Activated CD4-positive, alpha-beta T cell treated with anti-CD3 and anti-CD28 coated beads for 4 hours (primary cell): ENCODE data around the gene NDUFAF4.

Source experiments
- DNase-seq, 2 donors: peaks; one replicate each; pipeline ENCODE4 v3.0.0-alpha.2; 2020

Gene NDUFAF4

GRCh38 chr6:96897396-96898240 is at the start of gene NDUFAF4:
NDUFAF4 (minus strand) TSS chr6:96897891; CDS start chr6:96897801, 90 bp downstream.
- DNase-seq: peak; percentile 95 to 96

DNA sequence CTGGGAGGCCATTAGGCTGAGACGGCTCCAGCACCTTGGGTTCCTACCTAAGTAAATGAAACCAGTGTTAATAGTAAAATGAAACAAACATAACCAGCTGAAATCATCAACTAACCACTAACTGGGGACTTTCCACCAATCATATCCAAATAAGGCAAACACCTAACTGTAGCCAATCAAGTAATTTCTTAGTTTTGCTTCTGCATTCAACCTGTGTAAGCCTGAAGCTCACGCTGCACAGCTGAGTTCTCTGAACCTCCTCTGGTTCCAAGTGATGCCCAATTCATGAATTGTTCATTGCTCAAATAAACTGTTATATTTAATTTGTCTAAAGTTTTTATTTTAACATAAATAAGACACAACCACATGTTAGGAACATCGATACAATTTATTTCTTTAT is 49.4 kb upstream of the NDUFAF4 start:
- DNase-seq: no peak

- DNase-seq: no peak
These were observed 46.0 kb upstream of the NDUFAF4 start for GRCh38 chr6:96943555-96944215.

DNA sequence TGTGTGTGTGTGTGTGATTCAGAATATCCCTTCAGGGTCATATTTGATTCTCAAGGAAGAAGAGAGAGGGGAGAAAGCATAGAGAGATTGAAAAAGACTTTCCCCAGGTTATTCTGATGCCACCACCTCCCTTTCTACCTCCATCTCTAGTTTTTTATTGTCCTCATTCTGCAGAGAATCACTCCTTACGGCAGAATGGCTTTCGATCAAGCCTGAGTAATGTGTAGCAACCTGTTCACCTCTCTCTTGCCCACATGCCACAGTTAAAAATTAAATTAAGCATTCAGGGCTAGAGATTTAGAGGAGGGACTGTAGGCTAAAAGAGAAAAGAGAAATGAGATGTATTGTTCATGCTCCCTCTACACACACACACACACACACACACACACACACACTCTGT is 45.0 kb upstream of the NDUFAF4 start:
- no peak for DNase-seq

DNA sequence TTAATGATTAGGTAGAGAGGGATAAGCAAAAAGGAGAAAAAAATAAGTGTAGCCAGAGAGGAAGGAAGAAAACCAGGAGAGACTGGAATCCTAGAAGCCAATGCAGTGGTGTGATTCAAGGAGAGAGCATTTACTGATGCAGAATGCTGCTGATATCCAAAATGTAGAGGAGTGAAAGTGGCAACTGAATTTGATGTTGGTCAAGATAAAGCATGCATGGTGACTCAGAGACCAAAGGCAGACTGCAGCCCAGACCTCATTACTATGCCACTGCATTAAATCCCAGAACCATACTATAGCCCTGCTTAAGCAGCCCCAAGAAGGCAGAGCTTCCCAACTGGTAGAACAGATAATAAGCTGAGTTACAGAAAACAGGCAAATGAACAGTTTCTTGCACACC is 42.6 kb upstream of the NDUFAF4 start:
- no peak for DNase-seq

- no peak for DNase-seq
These were observed 41.5 kb upstream of the NDUFAF4 start for GRCh38 chr6:96939007-96939805.

GRCh38 chr6:96934087-96934486 is 36.4 kb upstream of the NDUFAF4 start:
- DNase-seq: no peak

DNA sequence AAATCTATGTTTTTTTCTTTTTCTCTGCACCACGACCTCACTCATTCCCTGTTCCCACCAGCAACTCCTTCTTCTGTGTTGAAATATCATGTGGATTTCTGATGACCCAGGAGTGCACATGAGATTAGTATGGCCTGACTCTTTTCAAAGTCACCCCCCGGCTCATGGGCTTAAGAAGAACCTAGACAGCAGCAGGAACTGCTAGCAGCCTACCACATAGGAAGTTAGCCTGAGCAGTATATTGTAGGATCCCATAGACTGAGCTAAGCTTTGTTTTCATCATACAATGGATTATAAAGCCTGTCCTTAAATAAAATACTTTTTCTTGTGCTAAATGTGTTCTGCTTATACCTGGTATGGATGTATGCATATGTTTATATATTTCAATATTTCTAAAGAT is 33.5 kb upstream of the NDUFAF4 start:
- no peak for DNase-seq

- no peak for DNase-seq
These were observed 32.0 kb upstream of the NDUFAF4 start for GRCh38 chr6:96929741-96930140.

DNA sequence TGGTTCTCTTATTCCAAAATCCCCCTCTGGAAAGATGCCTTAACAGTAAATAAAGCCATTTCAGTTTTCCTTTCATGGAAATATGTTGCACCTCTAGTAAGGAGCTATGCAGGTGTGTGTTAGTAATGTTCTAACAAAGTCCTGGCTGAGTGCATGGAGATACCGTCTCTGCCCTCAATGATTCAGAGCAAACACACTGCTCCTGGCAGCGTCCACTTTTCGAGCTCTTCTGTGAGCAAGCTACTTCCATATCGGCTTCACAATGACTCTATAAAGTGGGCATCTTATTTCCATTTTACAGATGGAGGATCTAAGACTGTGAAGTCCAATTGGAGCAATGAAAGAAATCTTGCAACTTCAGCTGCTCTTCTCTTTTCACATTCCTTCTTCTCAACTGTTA is 30.0 kb upstream of the NDUFAF4 start:
- DNase-seq: no peak

DNA sequence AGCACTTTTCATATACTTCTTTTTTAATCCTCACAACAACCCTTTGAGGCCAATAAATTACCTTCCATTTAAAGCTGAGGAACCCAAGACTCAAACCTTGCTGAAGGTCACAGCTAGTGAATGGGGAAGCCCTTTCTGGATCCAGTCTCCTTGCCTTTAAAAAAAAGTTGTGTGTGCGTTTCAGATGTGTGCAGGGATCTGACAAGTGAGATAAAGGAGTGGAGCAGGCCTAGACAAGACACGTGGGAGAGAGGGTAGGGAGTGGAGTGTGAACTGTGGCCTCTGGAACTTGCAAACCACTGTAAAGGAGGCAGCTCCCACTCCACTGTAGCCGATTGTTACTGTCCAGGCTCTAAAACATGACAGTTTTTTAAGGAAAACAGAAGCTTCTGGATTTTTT is 28.7 kb upstream of the NDUFAF4 start:
- no peak for DNase-seq

- no peak for DNase-seq
These were observed 27.6 kb upstream of the NDUFAF4 start for GRCh38 chr6:96925290-96925687.

DNA sequence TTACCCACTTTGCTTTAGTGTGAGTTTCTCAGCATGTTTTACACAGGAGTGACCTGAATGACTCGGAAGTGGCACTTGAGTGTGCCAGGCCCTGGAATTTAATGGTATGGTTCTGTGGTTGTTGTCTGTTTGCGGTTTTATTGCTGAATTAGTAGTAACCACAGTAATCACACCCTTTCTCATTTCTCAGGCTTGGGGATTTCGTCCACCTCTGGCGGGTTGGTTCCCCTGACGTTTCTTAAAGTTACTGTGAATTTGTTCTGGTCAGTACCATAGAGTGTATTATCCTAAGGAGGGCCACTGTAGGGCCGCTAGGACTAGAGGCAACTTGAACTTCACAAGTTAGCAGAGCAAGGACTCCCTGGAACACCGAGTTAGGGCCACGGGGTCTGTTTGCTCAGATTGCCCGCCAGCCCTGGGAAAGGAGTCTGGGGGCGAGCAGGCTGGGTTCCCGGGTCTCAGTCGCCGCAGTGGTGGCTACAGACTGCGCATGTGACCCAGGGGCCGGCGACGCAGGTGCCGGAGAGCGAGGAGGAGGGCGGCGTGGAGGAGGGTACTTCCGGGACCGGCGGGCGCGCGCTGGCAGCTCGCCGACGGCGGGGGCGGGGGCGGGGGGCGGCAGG is 26.3 kb upstream of the NDUFAF4 start:
- no peak for DNase-seq

GRCh38 chr6:96923400-96923799 is 25.7 kb upstream of the NDUFAF4 start:
- no peak for DNase-seq

DNA sequence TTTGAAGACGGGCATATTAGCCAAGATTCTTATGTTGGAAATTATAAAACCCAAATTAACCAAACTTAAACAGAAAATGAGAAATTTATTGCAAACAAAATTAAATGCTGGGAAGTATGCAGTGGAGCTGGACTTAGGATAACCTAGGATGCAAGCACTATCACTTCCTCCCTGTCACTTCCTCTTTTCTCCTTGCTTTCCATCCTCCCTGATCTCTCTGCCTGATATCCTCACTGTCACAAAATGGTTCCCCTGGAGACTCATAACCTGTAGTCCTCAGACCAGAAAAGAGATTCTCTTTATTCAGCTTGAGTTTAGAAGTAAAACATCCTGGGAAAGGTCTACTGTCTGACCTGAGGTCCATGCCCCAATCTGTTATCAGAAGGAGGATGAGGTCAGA is 19.4 kb upstream of the NDUFAF4 start:
- DNase-seq: no peak

DNA sequence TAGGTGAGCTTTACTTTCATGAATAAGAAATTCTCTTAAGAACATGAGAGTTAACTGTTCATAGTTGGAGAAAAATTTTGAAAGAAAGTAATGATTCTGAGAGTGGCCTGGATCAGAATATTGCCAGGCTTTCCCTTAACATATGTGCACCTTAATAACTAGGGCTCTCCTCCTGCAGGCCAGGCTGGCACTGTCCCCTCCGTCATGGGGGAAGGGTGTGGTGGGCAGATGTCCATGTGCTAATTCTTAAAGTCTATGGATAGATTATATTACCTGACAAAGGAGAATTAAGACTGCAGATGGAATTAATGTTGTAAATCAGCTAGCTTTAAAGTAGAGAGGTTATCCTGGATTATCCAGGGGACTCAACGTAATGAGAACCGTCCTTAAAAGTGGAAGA is 15.9 kb upstream of the NDUFAF4 start:
- DNase-seq: no peak

DNA sequence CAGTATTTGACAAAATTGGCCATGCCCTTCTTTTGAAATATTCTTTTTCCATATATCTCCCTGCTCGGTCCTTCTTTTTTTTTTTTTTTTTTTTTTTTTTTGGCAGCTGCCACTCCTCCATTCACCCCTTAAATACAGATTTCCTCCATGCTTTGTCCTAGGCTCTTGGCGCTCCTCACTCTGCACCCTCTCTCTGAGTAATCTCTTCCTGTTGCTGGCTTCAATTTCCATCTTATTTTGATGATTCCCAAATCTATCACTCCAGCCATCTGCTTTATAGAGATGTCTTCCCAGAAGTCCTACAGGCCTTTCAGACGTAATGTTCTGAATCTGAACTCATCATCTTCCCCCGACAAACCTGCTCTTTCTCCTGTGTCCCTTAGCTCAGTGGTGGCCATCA is 14.1 kb upstream of the NDUFAF4 start:
- no peak for DNase-seq

- DNase-seq: no peak
These were observed 13.5 kb upstream of the NDUFAF4 start for GRCh38 chr6:96911171-96911570.

GRCh38 chr6:96909811-96910210 is 12.1 kb upstream of the NDUFAF4 start:
- no peak for DNase-seq

- no peak for DNase-seq
These were observed 9.8 kb upstream of the NDUFAF4 start for GRCh38 chr6:96907498-96907897.

- DNase-seq: no peak
These were observed 3.2 kb upstream of the NDUFAF4 start for GRCh38 chr6:96900873-96901272.

- no peak for DNase-seq
These were observed 1.8 kb upstream of the NDUFAF4 start for GRCh38 chr6:96899451-96899998.

- DNase-seq: no peak
These were observed 1.3 kb upstream of the NDUFAF4 start for GRCh38 chr6:96899019-96899418.
